Heart right ventricle (tissue), 16 donors: Measurements from ENCODE around the gene NSFL1C. TPM values are rescaled to one million over a fixed set of nuclear protein-coding genes. Genes with fewer than 3 reads are reported as not detected.

Experiments
- ATAC-seq, 8 donors: fragments of 200-7000 bp; cut with Tn5 transposase; one replicate each; pipeline ENCODE4 v1.9.1; 2020; ENCODE audit warnings: mild to moderate bottlenecking in 8 of 8, moderate library complexity in 8 of 8, moderate number of reproducible peaks in 1 of 8
- DNase-seq, 2 donors: peaks; one replicate each; pipeline ENCODE4 v3.0.0-alpha.2; 2020
- H3K27ac ChIP-seq, 10 donors: fragments of 200-600 bp; sonication (generic) in 2 of 10; one replicate each; pipeline versions ENCODE4 v1.5.0 to v1.8.0; 2020 to 2022; ENCODE audit warnings: mild to moderate bottlenecking in 3 of 10
- H3K27me3 ChIP-seq, 7 donors: fragments of 200-600 bp; one replicate each; pipeline ENCODE4 v1.8.0; 2021 to 2022; ENCODE audit warnings: mild to moderate bottlenecking in 2 of 7
- H3K36me3 ChIP-seq, 9 donors: fragments of 200-600 bp; sonication (generic) in 1 of 9; one replicate each; pipeline versions ENCODE4 v1.5.0 to v1.8.0; 2020 to 2022; ENCODE audit warnings: mild to moderate bottlenecking in 2 of 9
- H3K4me1 ChIP-seq, 9 donors: fragments of 200-600 bp; sonication (generic) in 1 of 9; one replicate each; pipeline versions ENCODE4 v1.5.0 to v1.8.0; 2020 to 2022; ENCODE audit warnings: mild to moderate bottlenecking in 4 of 9
- H3K4me3 ChIP-seq, 10 donors: fragments of 200-600 bp; sonication (generic) in 2 of 10; one replicate each; pipeline versions ENCODE4 v1.5.0 to v1.8.0; 2020 to 2022; ENCODE audit warnings: mild to moderate bottlenecking in 7 of 10, moderate library complexity in 2 of 10
- H3K9me3 ChIP-seq, 11 donors: fragments of 200-600 bp in 10 of 11; sonication (generic) in 2 of 11; one replicate each; pipeline versions ENCODE4 v1.5.0 to v1.8.0; 2013 to 2022; ENCODE audit warnings: mild to moderate bottlenecking in 2 of 11, control low read depth in 1 of 11, moderate library complexity in 1 of 11
- WGBS, 2 donors: extraction: QIAGEN DNeasy Blood & Tissue Kit; methylation state at CpG; one replicate each; pipeline ENCODE4 v1.1.7; 2013; ENCODE audit warnings: inconsistent platforms in 1 of 2; 5-methylcytosine and 5-hydroxymethylcytosine counted together
- intact Hi-C, 10 donors: fragments of 100-400 bp; cut with DNase I; formaldehyde crosslinking; loops; one replicate each; pipeline versions ENCODE4 v1.11.1 to v1.14.2; 2022
- polyA plus RNA-seq, 2 donors: library from polyadenylated mRNA; stranded (reverse); fragments of 200-250 nt; gene quantifications; one replicate each; pipeline ENCODE4 v1.2.3, GENCODE V29; 2013
- total RNA-seq, 10 donors: library from RNA; stranded (reverse); fragmentation: NEBNext Ultra II Directional in 3 of 10; extraction: Animal tissue kit (Norgen Biotek cat#: 25700) in 3 of 10; gene quantifications; one replicate each; pipeline versions ENCODE4 v1.2.1 to v1.2.4, GENCODE V29; 2021 to 2023
- TF ChIP-seq, protein P1 (sequence below), 9 donors: fragments of 200-600 bp; sonication (generic) in 2 of 9; IDR thresholded peaks; one replicate each; pipeline versions ENCODE4 v1.5.0 to v1.8.0; 2021 to 2022; ENCODE audit warnings: antibody characterized with exemption in 9 of 9, mild to moderate bottlenecking in 5 of 9, moderate library complexity in 1 of 9
- donor health status: Arrhythmogenic right ventricular cardiomyopathy.
- donor health status: ischemic (EF 13 %, LVEDD 7.1; RV severe dilation, severe dysfunction).
- donor health status: healthy with polysubstance abuse.
- donor health status: DM: no; HTN: yes; CAD: no.
- donor health status: DM: no; HTN: no; CAD: no.
- donor health status: ischemic (EF 25% LVEDD 6.9; RV normal size, moderate dysfunction).
- donor health status: ischemic (EF 25% LVEDD 5.7; RV mildly dilated, moderate dysfunction).
- donor health status: healthy.
- donor health status: DM: yes; HTN: yes; CAD: no.
- donor health status: Ischemic cardiomyopathy.
- donor health status: ischemic (EF 35%, LVEDD 5.7; RV mildly dilated, moderate dysfunction).
- donor health status: nonischemic (EF 11% LVEDD 7.7; RV severe dilation, severe dysfunction).
- donor health status: DM: yes; HTN: yes; CAD: no.
- donor health status: PGD.
- donor health status: ischemic (EF 29% LVEDD 5.4; RV normal size, mild dysfunction).
- donor health status: nonischemic (EF 23%, LVEDD 6.1; RV moderate dilation, normal function).

NSFL1C gene
- total and polyA plus RNA-seq, 12 donors = 39.4 to 75.6 (median 62.7) TPM

DNA sequence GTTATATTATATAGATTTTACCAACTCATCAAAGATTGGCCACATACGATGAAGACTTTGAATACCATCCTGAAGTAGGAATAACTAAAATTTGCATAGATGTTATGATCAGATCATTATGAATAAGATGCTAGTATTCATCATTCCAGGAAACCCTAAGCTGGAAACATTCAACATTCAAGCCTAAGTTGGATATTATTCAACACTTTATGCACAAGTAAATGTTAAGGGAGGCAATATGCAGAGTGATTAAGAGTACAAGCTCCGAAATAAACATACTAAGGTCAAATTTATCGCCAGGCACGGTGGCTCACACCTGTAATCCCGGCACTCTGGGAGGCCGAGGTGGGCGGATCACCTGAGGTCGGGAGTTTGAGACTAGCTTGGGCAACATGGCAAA is 30.4 kb downstream of the NSFL1C start:
- ATAC-seq = no peak
- Histone ChIP-seq H3K27me3 (peaks cover 0 to 6% (median 0%) of the 10 kb centered on the region in 7 donors), H3K4me3 (no peak overlapping the region), H3K36me3 (peaks cover 0 to 32% (median 0%) of the 10 kb centered on the region in 9 donors), H3K9me3 (no peaks in the 10 kb centered on the region), H3K27ac (no peak overlapping the region), H3K4me1 (peaks cover 0 to 24% (median 0%) of the 10 kb centered on the region in 9 donors)
- 91 to 93% methylated on average over 8 of the region's 8 CpGs for WGBS, 2 donors
- no peak for DNase-seq
- intact Hi-C loops = loop anchor here in 3 of 10 donors (2.0 to 5.0 kb wide), 2 partner anchors 123 to 124 kb away; no protein-coding TSS in a partner anchor
- TF ChIP-seq, protein P1, sequence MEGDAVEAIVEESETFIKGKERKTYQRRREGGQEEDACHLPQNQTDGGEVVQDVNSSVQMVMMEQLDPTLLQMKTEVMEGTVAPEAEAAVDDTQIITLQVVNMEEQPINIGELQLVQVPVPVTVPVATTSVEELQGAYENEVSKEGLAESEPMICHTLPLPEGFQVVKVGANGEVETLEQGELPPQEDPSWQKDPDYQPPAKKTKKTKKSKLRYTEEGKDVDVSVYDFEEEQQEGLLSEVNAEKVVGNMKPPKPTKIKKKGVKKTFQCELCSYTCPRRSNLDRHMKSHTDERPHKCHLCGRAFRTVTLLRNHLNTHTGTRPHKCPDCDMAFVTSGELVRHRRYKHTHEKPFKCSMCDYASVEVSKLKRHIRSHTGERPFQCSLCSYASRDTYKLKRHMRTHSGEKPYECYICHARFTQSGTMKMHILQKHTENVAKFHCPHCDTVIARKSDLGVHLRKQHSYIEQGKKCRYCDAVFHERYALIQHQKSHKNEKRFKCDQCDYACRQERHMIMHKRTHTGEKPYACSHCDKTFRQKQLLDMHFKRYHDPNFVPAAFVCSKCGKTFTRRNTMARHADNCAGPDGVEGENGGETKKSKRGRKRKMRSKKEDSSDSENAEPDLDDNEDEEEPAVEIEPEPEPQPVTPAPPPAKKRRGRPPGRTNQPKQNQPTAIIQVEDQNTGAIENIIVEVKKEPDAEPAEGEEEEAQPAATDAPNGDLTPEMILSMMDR (IDR thresholded peaks at IDR 0.05) = no peak

GRCh38 chr20:1435337-1435699 is 31.3 kb downstream of the NSFL1C start:
- no peak overlapping the region for H3K4me3 ChIP-seq
- no peaks in the 10 kb centered on the region for H3K9me3 ChIP-seq
- intact Hi-C loops = loop anchor here in 2 of 10 donors (5.0 kb wide), 1 partner anchor 123 kb away; no protein-coding TSS in a partner anchor
- ATAC-seq (no peak), DNase-seq (no peak)
- TF ChIP-seq, protein P1 (IDR thresholded peaks at IDR 0.05) = no peak
- H3K27me3 ChIP-seq = peaks cover 0 to 6% (median 0%) of the 10 kb centered on the region in 7 donors
- H3K4me1 ChIP-seq = peaks cover 0 to 24% (median 0%) of the 10 kb centered on the region in 9 donors
- H3K36me3 ChIP-seq = peaks cover 0 to 23% (median 0%) of the 10 kb centered on the region in 9 donors
- peak overlapping the region in 1 of 10 donors; percentile 7 for H3K27ac ChIP-seq

DNA sequence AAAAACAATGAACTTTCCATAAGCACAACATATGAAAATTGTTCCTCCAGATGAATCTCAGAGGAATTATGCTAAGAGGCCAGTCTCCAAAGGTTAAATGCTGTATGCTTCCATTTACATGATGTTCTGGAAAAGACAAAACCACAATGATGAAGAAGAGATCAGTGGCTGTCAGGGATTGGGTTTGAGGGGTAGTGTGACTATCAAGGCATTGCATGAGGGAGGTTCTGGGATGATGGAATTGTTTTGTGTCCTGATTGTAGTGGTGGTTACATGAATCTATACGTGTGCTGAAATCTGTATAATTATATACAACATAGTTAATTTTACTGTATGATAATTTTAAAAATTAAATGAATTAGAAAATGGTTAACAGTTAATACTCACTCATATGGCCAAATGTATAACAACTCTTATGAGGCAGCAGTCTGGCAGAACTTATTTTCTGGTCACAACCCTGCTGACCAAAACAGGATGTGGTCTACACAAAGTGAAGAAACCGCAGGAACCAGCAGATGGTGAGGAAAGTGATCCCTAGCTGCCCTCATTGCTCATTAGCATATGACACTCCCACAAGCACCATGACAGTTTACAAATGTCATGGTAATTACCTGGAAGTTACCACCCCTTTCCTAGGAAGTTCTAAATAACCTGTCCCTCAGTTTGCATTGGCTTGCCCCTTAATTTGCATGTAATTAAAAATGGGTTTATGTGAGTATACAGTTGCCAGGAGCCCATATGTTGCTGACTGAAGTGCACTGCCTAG is 31.9 kb downstream of the NSFL1C start:
- DNase-seq (peak in 1 of 2 donors; percentile 16), ATAC-seq (peak in 6 of 8 donors; percentile 41 to 78 (median 56))
- H3K4me3 ChIP-seq = no peak overlapping the region
- peaks cover 0 to 6% (median 0%) of the 10 kb centered on the region in 7 donors for H3K27me3 ChIP-seq
- no peaks in the 10 kb centered on the region for H3K9me3 ChIP-seq
- TF ChIP-seq, protein P1 (IDR thresholded peaks at IDR 0.05) = no peak
- intact Hi-C loops = loop anchor here in 2 of 10 donors (5.0 kb wide), 1 partner anchor 122 kb away; no protein-coding TSS in a partner anchor
- H3K4me1 ChIP-seq = peaks cover 0 to 24% (median 0%) of the 10 kb centered on the region in 9 donors
- peaks cover 0 to 17% (median 0%) of the 10 kb centered on the region in 9 donors for H3K36me3 ChIP-seq
- 67 to 75% methylated on average over 2 of the region's 2 CpGs for WGBS, 2 donors
- H3K27ac ChIP-seq = peak overlapping the region in 1 of 10 donors; percentile 51

- H3K27me3 ChIP-seq = peaks cover 0 to 9% (median 0%) of the 10 kb centered on the region in 7 donors
- DNase-seq = no peak
- intact Hi-C loops = no loop called here
Observed at GRCh38 chr20:1431158-1431557, 35.5 kb downstream of the NSFL1C start.

More at GRCh38 chr20:1431158-1431557, 35.5 kb downstream of the NSFL1C start:
- H3K36me3 ChIP-seq = peaks cover 0 to 6% (median 0%) of the 10 kb centered on the region in 9 donors
- no peaks in the 10 kb centered on the region for H3K9me3 ChIP-seq
- TF ChIP-seq, protein P1 (IDR thresholded peaks at IDR 0.05) = no peak
- peaks cover 0 to 23% (median 0%) of the 10 kb centered on the region in 9 donors for H3K4me1 ChIP-seq
- no peak overlapping the region for H3K27ac ChIP-seq
- 31% methylated on average over 1 of the region's 1 CpG for whole genome bisulfite sequencing, 2 donors
- ATAC-seq = no peak
- no peak overlapping the region for H3K4me3 ChIP-seq
